Endothelial cell of umbilical vein (primary cell): ENCODE results near the gene DYNLRB2. TPM values are rescaled to one million over a fixed set of nuclear protein-coding genes. Genes with fewer than 3 reads are reported as not detected.

ENCODE experiments used
- BruUV-seq: library from RNA; stranded (reverse); fragments of 400-500 nt; replicated peaks from 2 replicates; lab custom pipeline; 2021; lab: Mats Ljungman, UMichigan
- CTCF ChIA-PET: fragments of 300-600, 350-600 bp; sonication (Branson Sonifier 250); formaldehyde crosslinking; loops from one replicate; lab custom pipeline; 2021; ENCODE audit warnings: antibody characterized with exemption, inconsistent platforms; lab: Charles Lee
- POLR2A ChIA-PET: fragments of 300-600, 350-600 bp; sonication (Branson Sonifier 250); formaldehyde crosslinking; loops from one replicate; lab custom pipeline; 2021; ENCODE audit warnings: antibody characterized with exemption, inconsistent platforms; lab: Charles Lee
- DNase-seq: peaks from one replicate; pipeline ENCODE4 v3.0.0-alpha.2; 2011; ENCODE audit warnings: low read depth, low spot score
- FAIRE-seq: peaks from 2 replicates; lab custom pipeline; 2011; peaks lifted over from hg19 to GRCh38; lab: Jason Lieb, UNC
- H2AFZ ChIP-seq: 2 replicates; pipeline ENCODE4 v1.6.0; 2012; ENCODE audit warnings: low read depth, low read length, control low read depth, inconsistent platforms
- H3K27ac ChIP-seq: 2 replicates; pipeline ENCODE4 v1.5.1; 2011; ENCODE audit warnings: low read depth, mild to moderate bottlenecking, control low read depth, low read length, moderate library complexity; ENCODE audit not compliant: insufficient read depth
- H3K27me3 ChIP-seq, 2 experiments: 2 replicates each; pipeline versions ENCODE4 v1.6.0 to v1.6.1; 2011; ENCODE audit warnings: low read length in 2 of 2, mixed read lengths in 1 of 2; ENCODE audit not compliant: control insufficient read depth in 2 of 2, insufficient read depth in 2 of 2
- H3K36me3 ChIP-seq, 2 experiments: 2 replicates in 1 of 2; 3 replicates in 1 of 2; pipeline ENCODE4 v1.5.1; 2011; ENCODE audit warnings: low read length in 2 of 2, mild to moderate bottlenecking in 1 of 2, moderate library complexity in 1 of 2; ENCODE audit not compliant: control insufficient read depth in 2 of 2, insufficient read depth in 2 of 2; ENCODE audit errors: extremely low read depth in 1 of 2
- H3K4me1 ChIP-seq: 3 replicates; pipeline ENCODE4 v1.5.1; 2011; ENCODE audit warnings: mild to moderate bottlenecking, low read length; ENCODE audit not compliant: control insufficient read depth, insufficient read depth; ENCODE audit errors: extremely low read depth
- H3K4me2 ChIP-seq: 2 replicates; pipeline ENCODE4 v1.6.1; 2011; ENCODE audit warnings: low read length, control low read depth, mixed read lengths; ENCODE audit not compliant: insufficient read depth
- H3K4me3 ChIP-seq, 3 experiments: fragments of 200-600 bp in 1 of 3; sonication (generic), shearing (Covaris generic) in 1 of 3; replicated peaks in 1 of 3; 2 replicates each; pipeline ENCODE4 v1.5.1; 2011 to 2016; ENCODE audit warnings: control low read depth in 3 of 3, low read length in 3 of 3, mild to moderate bottlenecking in 2 of 3, inconsistent platforms in 1 of 3, low read depth in 1 of 3, moderate library complexity in 1 of 3; ENCODE audit not compliant: insufficient read depth in 1 of 3
- H3K79me2 ChIP-seq: 2 replicates; pipeline ENCODE4 v1.6.0; 2012; ENCODE audit warnings: low read length, inconsistent platforms; ENCODE audit not compliant: control insufficient read depth, insufficient read depth
- H3K9ac ChIP-seq: replicated peaks from 2 replicates; pipeline ENCODE3; 2011; ENCODE audit warnings: low read length, control low read depth; ENCODE audit not compliant: insufficient read depth; ENCODE audit errors: extremely low read depth
- H3K9me1 ChIP-seq: replicated peaks from 3 replicates; pipeline ENCODE4 v1.6.0; 2011; ENCODE audit warnings: mild to moderate bottlenecking, low read length; ENCODE audit not compliant: control insufficient read depth, insufficient read depth; ENCODE audit errors: extremely low read depth
- H3K9me3 ChIP-seq: replicated peaks from 2 replicates; pipeline ENCODE4 v1.5.1; 2012; ENCODE audit warnings: low read length, inconsistent platforms; ENCODE audit not compliant: control insufficient read depth, insufficient read depth
- H4K20me1 ChIP-seq: replicated peaks from 2 replicates; pipeline ENCODE3; 2011; ENCODE audit warnings: mild to moderate bottlenecking, low read length; ENCODE audit not compliant: control insufficient read depth, insufficient read depth; ENCODE audit errors: extremely low read depth
- EZH2 ChIP-seq: IDR thresholded peaks from 2 replicates; pipeline ENCODE4 v1.6.1; 2012; ENCODE audit warnings: borderline replicate concordance, low read depth, mild to moderate bottlenecking, moderate library complexity, low read length, inconsistent platforms; ENCODE audit not compliant: severe bottlenecking
- FOS ChIP-seq: IDR thresholded peaks from 2 replicates; pipeline ENCODE4 v1.6.1; 2011; ENCODE audit warnings: mild to moderate bottlenecking, low read length, moderate library complexity, borderline replicate concordance; ENCODE audit not compliant: insufficient read depth
- GATA2 ChIP-seq: IDR thresholded peaks from 2 replicates; pipeline ENCODE4 v1.7.0; 2011; ENCODE audit warnings: low read depth, mild to moderate bottlenecking, moderate library complexity, mixed read lengths, low read length; ENCODE audit not compliant: insufficient read length, insufficient read depth
- JUN ChIP-seq: IDR thresholded peaks from 2 replicates; pipeline ENCODE4 v1.6.1; 2011; ENCODE audit warnings: borderline replicate concordance, low read depth; ENCODE audit not compliant: insufficient read length, insufficient read depth
- MAX ChIP-seq: IDR thresholded peaks from 2 replicates; pipeline ENCODE4 v1.6.1; 2011; ENCODE audit not compliant: insufficient read depth, insufficient read length
- MYC ChIP-seq: IDR thresholded peaks from one replicate; pipeline ENCODE4 v1.6.1; 2011; ENCODE audit warnings: mild to moderate bottlenecking, low read depth, low read length
- POLR2A ChIP-seq: IDR thresholded peaks from 2 replicates; pipeline ENCODE4 v1.6.1; 2012; ENCODE audit warnings: low read depth, mild to moderate bottlenecking, control low read depth, low read length
- POLR2AphosphoS5 ChIP-seq: IDR thresholded peaks from 2 replicates; pipeline ENCODE4 v1.6.1; 2012; ENCODE audit warnings: low read depth, mild to moderate bottlenecking, control low read depth, low read length, moderate library complexity; ENCODE audit not compliant: insufficient read depth
- dilution Hi-C: fragments of 300-500 bp; cut with MboI; formaldehyde crosslinking; loops from one replicate; pipeline ENCODE4 v1.15.0; 2019; ENCODE audit warnings: low sequenced_read_pairs; ENCODE audit not compliant: extremely low pct_ligation_motif_present
- intact Hi-C: fragments of 100-400 bp; cut with micrococcal nuclease; formaldehyde crosslinking; loops from one replicate; pipeline ENCODE4 v1.10.0; 2022
- polyA plus RNA-seq, 4 experiments: library from polyadenylated mRNA; depleted of rRNA in 3 of 4; stranded (reverse) in 3 of 4; unstranded in 1 of 4; fragments of >200 nt; gene quantifications; 2 replicates each; pipeline versions ENCODE4 v1.2.1 to v1.2.3, GENCODE V29; 2011 to 2012; ENCODE audit warnings: missing spikeins in 1 of 4
- total RNA-seq: library from RNA; stranded (reverse); gene quantifications from 2 replicates; pipeline ENCODE4 v1.2.3, GENCODE V29; 2021
- TF ChIP-seq, protein P1 (sequence below), 2 donors: IDR thresholded peaks; 1 replicate in 1 of 2; 2 replicates in 1 of 2; pipeline ENCODE4 v1.5.1; 2011; ENCODE audit warnings: low read length in 2 of 2, mild to moderate bottlenecking in 2 of 2, moderate library complexity in 2 of 2, control low read depth in 1 of 2, inconsistent platforms in 1 of 2, low read depth in 1 of 2; ENCODE audit not compliant: insufficient read depth in 1 of 2; ENCODE audit errors: extremely low read depth in 1 of 2

The DYNLRB2 gene
- total and polyA plus RNA-seq, 2 donors (not counting 3 experiments of a cell fraction or from before 2014, with no cell fraction given) = not detected

GRCh38 chr16:80559369-80559768 is 18.6 kb downstream of the DYNLRB2 start:
- TF ChIP-seq JUN = no peak
- TF ChIP-seq, protein P1, sequence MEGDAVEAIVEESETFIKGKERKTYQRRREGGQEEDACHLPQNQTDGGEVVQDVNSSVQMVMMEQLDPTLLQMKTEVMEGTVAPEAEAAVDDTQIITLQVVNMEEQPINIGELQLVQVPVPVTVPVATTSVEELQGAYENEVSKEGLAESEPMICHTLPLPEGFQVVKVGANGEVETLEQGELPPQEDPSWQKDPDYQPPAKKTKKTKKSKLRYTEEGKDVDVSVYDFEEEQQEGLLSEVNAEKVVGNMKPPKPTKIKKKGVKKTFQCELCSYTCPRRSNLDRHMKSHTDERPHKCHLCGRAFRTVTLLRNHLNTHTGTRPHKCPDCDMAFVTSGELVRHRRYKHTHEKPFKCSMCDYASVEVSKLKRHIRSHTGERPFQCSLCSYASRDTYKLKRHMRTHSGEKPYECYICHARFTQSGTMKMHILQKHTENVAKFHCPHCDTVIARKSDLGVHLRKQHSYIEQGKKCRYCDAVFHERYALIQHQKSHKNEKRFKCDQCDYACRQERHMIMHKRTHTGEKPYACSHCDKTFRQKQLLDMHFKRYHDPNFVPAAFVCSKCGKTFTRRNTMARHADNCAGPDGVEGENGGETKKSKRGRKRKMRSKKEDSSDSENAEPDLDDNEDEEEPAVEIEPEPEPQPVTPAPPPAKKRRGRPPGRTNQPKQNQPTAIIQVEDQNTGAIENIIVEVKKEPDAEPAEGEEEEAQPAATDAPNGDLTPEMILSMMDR (IDR thresholded peaks at IDR 0.05; ENCODE audit: extremely low read depth in 1 of 2, insufficient read depth in 1 of 2, low read depth in 1 of 2, low read length in 2 of 2) = no peak
- TF ChIP-seq GATA2 = no peak
- no peak for TF ChIP-seq MYC
- TF ChIP-seq MAX = no peak
- no peak for TF ChIP-seq FOS
- no peak for TF ChIP-seq POLR2A
- TF ChIP-seq POLR2AphosphoS5 = no peak
- TF ChIP-seq EZH2 = no peak
- dilution Hi-C loops = no loop called here
- Histone ChIP-seq H3K4me3 (no peak overlapping the region), H4K20me1 (no peaks in the 10 kb centered on the region), H2AFZ (no peak overlapping the region), H3K27ac (no peak overlapping the region), H3K9ac (no peak overlapping the region), H3K4me2 (no peak overlapping the region), H3K79me2 (no peaks in the 10 kb centered on the region), H3K9me3 (no peaks in the 10 kb centered on the region), H3K9me1 (no peaks in the 10 kb centered on the region), H3K36me3 (no peaks in the 10 kb centered on the region), H3K27me3 (peaks cover 3 to 8% of the 10 kb centered on the region in 2 experiments), H3K4me1 (no peaks in the 10 kb centered on the region)
- intact Hi-C loops = no loop called here
- no TSS peak for BruUV-seq
- DNase-seq (no peak), FAIRE-seq (no peak)
- ChIA-PET CTCF (interaction anchor here (1.0 kb wide), 1 partner anchor 33 kb away, joined by 3 read pairs; no protein-coding TSS in a partner anchor), POLR2A (no interaction called here)
